ENCODE measurements around the gene KL. TPM values are rescaled to one million over a fixed set of nuclear protein-coding genes. Genes with fewer than 3 reads are reported as not detected.

The KL gene
- total and polyA plus RNA-seq, 2 experiments from 2014 or later, result 0.03 TPM; not detected in 1

- Mint-ChIP-seq H3K27me3 (ENCODE audit: insufficient read depth, low read depth, poor library complexity) (peaks cover under 1% of the 10 kb centered on the region), H3K9me3 (no peaks in the 10 kb centered on the region), H3K4me3 (no peak overlapping the region), H3K4me1 (peaks cover 16% of the 10 kb centered on the region), H3K36me3 (ENCODE audit: low read depth) (no peaks in the 10 kb centered on the region), H3K27ac (no peak overlapping the region)
- no peak overlapping the region for H2AFZ ChIP-seq
- H3K4me3 ChIP-seq, result no peak overlapping the region
- H3F3A ChIP-seq (replicated peaks; ENCODE audit: low read depth), result no peaks in the 10 kb centered on the region
- TF ChIP-seq ZNF462 (CRISPR knock-in tag; IDR thresholded peaks at IDR 0.05) (no peak), ZNF114 (CRISPR knock-in tag; IDR thresholded peaks at IDR 0.05) (no peak), EZH2phosphoT487 (IDR thresholded peaks at IDR 0.05; ENCODE audit: unreplicated experiment) (no peak), NANOG (IDR thresholded peaks at IDR 0.05; ENCODE audit: borderline replicate concordance) (no peak), CREB1 (CRISPR knock-in tag; IDR thresholded peaks at IDR 0.05; ENCODE audit: low read depth) (no peak)
- no peak for ATAC-seq
- H3K36me3 ChIP-seq (ENCODE audit: insufficient read depth), result no peaks in the 10 kb centered on the region
- H4K20me1 ChIP-seq (replicated peaks; ENCODE audit: insufficient read depth), result no peaks in the 10 kb centered on the region
- DNase-seq (ENCODE audit: low spot score), result no peak
- H3K79me2 ChIP-seq (replicated peaks; ENCODE audit: insufficient read depth), result no peaks in the 10 kb centered on the region
- no peaks in the 10 kb centered on the region for H3K9me2 ChIP-seq (ENCODE audit: insufficient read depth)
- no peaks in the 10 kb centered on the region for H3K27me3 ChIP-seq (ENCODE audit: insufficient read depth)
- peaks cover 4% of the 10 kb centered on the region; the same call in 1 of the 2 replicates for H3K4me1 ChIP-seq (ENCODE audit: insufficient read depth)
- H3K4me2 ChIP-seq, result no peak overlapping the region
- no peak overlapping the region for H3K27ac ChIP-seq (ENCODE audit: low read depth)
These were observed 21.4 kb downstream of the KL start for GRCh38 chr13:33037673-33038072.

- no peak overlapping the region for H3K27ac ChIP-seq (ENCODE audit: low read depth)
- no peak overlapping the region for H3K4me2 ChIP-seq
- no peak overlapping the region for H2AFZ ChIP-seq
- Mint-ChIP-seq H3K36me3 (ENCODE audit: low read depth) (no peaks in the 10 kb centered on the region), H3K4me3 (no peak overlapping the region), H3K9me3 (no peaks in the 10 kb centered on the region), H3K27me3 (ENCODE audit: insufficient read depth, low read depth, poor library complexity) (peaks cover 2% of the 10 kb centered on the region), H3K4me1 (peaks cover 9% of the 10 kb centered on the region), H3K27ac (no peak overlapping the region)
- no peaks in the 10 kb centered on the region for H3K27me3 ChIP-seq (ENCODE audit: insufficient read depth)
- no peaks in the 10 kb centered on the region for H4K20me1 ChIP-seq (replicated peaks; ENCODE audit: insufficient read depth)
- no peak for ATAC-seq
- H3K4me1 ChIP-seq (ENCODE audit: insufficient read depth), result no peaks in the 10 kb centered on the region
- H3K36me3 ChIP-seq (ENCODE audit: insufficient read depth), result no peaks in the 10 kb centered on the region
- no peaks in the 10 kb centered on the region for H3K79me2 ChIP-seq (replicated peaks; ENCODE audit: insufficient read depth)
- H3F3A ChIP-seq (replicated peaks; ENCODE audit: low read depth), result no peaks in the 10 kb centered on the region
- no peaks in the 10 kb centered on the region for H3K9me2 ChIP-seq (ENCODE audit: insufficient read depth)
- no peak for DNase-seq (ENCODE audit: low spot score)
- H3K4me3 ChIP-seq, result no peak overlapping the region
- TF ChIP-seq ZNF462 (CRISPR knock-in tag; IDR thresholded peaks at IDR 0.05), result no peak
- no peak for TF ChIP-seq EZH2phosphoT487 (IDR thresholded peaks at IDR 0.05; ENCODE audit: unreplicated experiment)
These were observed 23.9 kb downstream of the KL start for GRCh38 chr13:33040090-33040489.
